HL-60 (cell line): ENCODE results near the gene CACNA1E.

Source experiments
- CTCF ChIP-seq: IDR thresholded peaks from one replicate; pipeline ENCODE4 v1.5.1; 2011; ENCODE audit warnings: low read length, control low read depth, inconsistent platforms; ENCODE audit not compliant: insufficient read depth
- GABPA ChIP-seq: IDR thresholded peaks from 2 replicates; pipeline ENCODE4 v1.6.1; 2012; ENCODE audit warnings: low read depth
- POLR2AphosphoS5 ChIP-seq: IDR thresholded peaks from 2 replicates; pipeline ENCODE4 v1.6.1; 2012; ENCODE audit warnings: low read depth
- REST ChIP-seq: IDR thresholded peaks from 2 replicates; pipeline ENCODE4 v1.6.1; 2012; ENCODE audit warnings: low read depth; ENCODE audit not compliant: insufficient replicate concordance

GRCh38 chr1:181558416-181558815 lies 75.1 kb downstream of the CACNA1E start:
- TF ChIP-seq CTCF: no peak
- TF ChIP-seq POLR2AphosphoS5: no peak
- no peak for TF ChIP-seq REST
- no peak for TF ChIP-seq GABPA
